Right renal pelvis (tissue), 4 donors: ENCODE measurements around the gene WDR75. TPM values are rescaled to one million over a fixed set of nuclear protein-coding genes. Genes with fewer than 3 reads are reported as not detected.

Experiments
- DNase-seq, 4 donors: peaks; one replicate each; pipeline ENCODE4 v3.0.0-alpha.2; 2013; ENCODE audit warnings: low read depth in 4 of 4, low spot score in 3 of 4, missing footprints in 1 of 4
- polyA plus RNA-seq, 4 donors: library from polyadenylated mRNA; unstranded; fragments of 120-200 nt; gene quantifications; one replicate each; pipeline ENCODE4 v1.2.1, GENCODE V29; 2013; ENCODE audit not compliant: insufficient read length in 4 of 4

The WDR75 gene
- polyA plus RNA-seq, 4 donors, result 40.8 to 54.4 (median 51.3) TPM

- DNase-seq, result no peak
Observed at GRCh38 chr2:189524746-189525145, 83.5 kb downstream of the WDR75 start.

Other genes with a start within 250 kb of the WDR75 start
- 100 to 1,000 TPM; 109 to 161 (median 136) TPM for gene SLC40A1, start 139.3 kb downstream of the WDR75 start, polyA plus RNA-seq
- gene ASNSD1, start 220.0 kb downstream of the WDR75 start, polyA plus RNA-seq, result 10 to 100 TPM; 55.7 to 68.6 (median 65.0) TPM
- gene ANKAR, start 233.2 kb downstream of the WDR75 start, polyA plus RNA-seq, result 10 to 100 TPM in 1 of 4 donors, 1 to 10 TPM in 3; 6.6 to 10.5 (median 8.4) TPM